SU-DHL-6 (cell line): ENCODE measurements around the gene CEACAM16.

ENCODE experiments used
- H2AFZ ChIP-seq: fragments of 200-600 bp; sonication (generic); 2 replicates; pipeline ENCODE4 v1.6.1; 2014; ENCODE audit warnings: low read depth, mild to moderate bottlenecking, moderate library complexity, mixed read lengths, antibody characterized with exemption, low read length; ENCODE audit not compliant: severe bottlenecking
- H3F3A ChIP-seq: fragments of 200-600 bp; shearing (Covaris generic); 2 replicates; pipeline ENCODE4 v1.6.0; 2016; ENCODE audit warnings: antibody characterized with exemption, mild to moderate bottlenecking; ENCODE audit not compliant: insufficient read depth
- H3K27ac ChIP-seq: fragments of 200-600 bp; sonication (generic); 2 replicates; pipeline ENCODE4 v1.5.1; 2016; ENCODE audit warnings: low read depth, mild to moderate bottlenecking, low read length, moderate library complexity, mixed read lengths
- H3K27me3 ChIP-seq: fragments of 200-600 bp; sonication (generic), shearing (Covaris generic); 2 replicates; pipeline ENCODE4 v1.6.0; 2014; ENCODE audit warnings: mild to moderate bottlenecking, low read length
- H3K36me3 ChIP-seq: fragments of 200-600 bp; sonication (generic); 2 replicates; pipeline ENCODE4 v1.6.1; 2014; ENCODE audit warnings: mild to moderate bottlenecking, low read length, mixed read lengths
- H3K4me2 ChIP-seq: fragments of 300-600, 200-600 bp; shearing (Covaris generic), sonication (generic); 2 replicates; pipeline ENCODE4 v1.6.0; 2014; ENCODE audit warnings: low read length, low read depth, mild to moderate bottlenecking; ENCODE audit not compliant: poor library complexity, severe bottlenecking
- H3K4me3 ChIP-seq: fragments of 200-600 bp; sonication (generic); 2 replicates; pipeline ENCODE4 v1.5.1; 2014; ENCODE audit warnings: antibody characterized with exemption, low read length, mild to moderate bottlenecking, mixed read lengths; ENCODE audit not compliant: insufficient read depth, poor library complexity, severe bottlenecking
- H3K79me2 ChIP-seq: fragments of 200-600 bp; sonication (generic); 2 replicates; pipeline ENCODE4 v1.6.1; 2014; ENCODE audit warnings: mild to moderate bottlenecking, low read length, moderate library complexity; ENCODE audit not compliant: insufficient read depth
- H3K9ac ChIP-seq: fragments of 200-600 bp; sonication (generic); 2 replicates; pipeline ENCODE4 v1.7.0; 2014; ENCODE audit warnings: mild to moderate bottlenecking, low read length
- H3K9me2 ChIP-seq: fragments of 200-600 bp; sonication (generic); replicated peaks from 2 replicates; pipeline ENCODE4 v1.6.1; 2014; ENCODE audit warnings: low read length; ENCODE audit not compliant: insufficient read depth
- H3K9me3 ChIP-seq: fragments of 200-600 bp; sonication (generic); 2 replicates; pipeline ENCODE4 v1.6.1; 2014; ENCODE audit warnings: low read length, mixed read lengths; ENCODE audit not compliant: insufficient read depth
- H4K20me1 ChIP-seq: fragments of 200-600 bp; sonication (generic); 2 replicates; pipeline ENCODE4 v1.6.1; 2014; ENCODE audit warnings: low read depth, mild to moderate bottlenecking, antibody characterized with exemption, low read length, moderate library complexity, mixed read lengths
- CTCF ChIP-seq: fragments of 200-600 bp; sonication (generic); IDR thresholded peaks from one replicate; pipeline ENCODE4 v1.5.1; 2017; ENCODE audit warnings: antibody characterized with exemption, mild to moderate bottlenecking, low read length, moderate library complexity; ENCODE audit not compliant: insufficient read depth, poor library complexity, severe bottlenecking
- EZH2phosphoT487 ChIP-seq: fragments of 200-600 bp; sonication (generic), shearing (Covaris generic); conservative IDR thresholded peaks from 2 replicates; pipeline ENCODE4 v1.6.1; 2018; ENCODE audit warnings: mild to moderate bottlenecking, antibody characterized with exemption, low read length, moderate library complexity, mixed read lengths

Gene CEACAM16

DNA sequence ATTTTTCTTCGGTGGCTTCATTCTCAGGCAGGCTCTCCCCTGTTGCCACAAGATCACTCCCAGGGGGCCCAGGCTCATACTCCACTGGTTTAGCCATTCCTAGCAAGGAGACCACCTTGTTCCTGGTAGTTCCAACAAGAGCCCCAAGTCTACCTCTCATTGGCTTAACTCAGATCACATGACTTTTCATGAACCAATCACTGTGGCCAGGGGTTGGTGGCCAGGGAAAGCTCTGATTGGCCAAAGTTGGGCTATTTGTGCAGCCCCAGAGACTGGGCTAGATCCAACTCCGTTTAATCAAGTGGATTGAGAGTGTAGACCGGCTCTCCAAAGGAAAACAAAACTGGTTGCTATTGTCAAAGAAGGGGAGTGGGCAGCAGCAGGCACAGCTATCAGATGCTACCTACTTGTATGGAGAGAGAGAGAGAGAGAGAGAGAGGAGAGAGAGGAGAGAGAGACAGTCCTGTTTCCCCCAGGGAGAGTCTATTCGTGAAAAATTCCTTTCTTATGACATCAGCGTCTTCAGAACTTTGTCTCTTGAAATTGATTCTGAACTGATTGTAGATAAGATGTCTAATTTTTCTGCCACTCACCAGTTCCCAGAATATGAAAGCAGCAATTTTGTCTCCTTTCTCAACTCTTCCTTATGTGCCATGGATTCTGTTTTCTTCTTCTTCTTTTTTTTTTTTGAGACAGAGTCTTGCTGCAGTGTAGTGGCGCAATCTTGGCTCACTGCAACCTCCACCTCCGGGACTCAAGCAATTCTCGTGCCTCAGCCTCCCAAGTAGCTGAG lies 21.7 kb upstream of the CEACAM16 start:
- no peaks in the 10 kb centered on the region for H3K9me3 ChIP-seq
- H3F3A ChIP-seq = no peaks in the 10 kb centered on the region
- no peak for TF ChIP-seq CTCF
- TF ChIP-seq EZH2phosphoT487 = no peak
- no peaks in the 10 kb centered on the region for H3K9me2 ChIP-seq
- no peaks in the 10 kb centered on the region for H3K79me2 ChIP-seq
- no peaks in the 10 kb centered on the region for H3K27me3 ChIP-seq
- no peaks in the 10 kb centered on the region for H3K36me3 ChIP-seq
- H3K4me3 ChIP-seq = no peak overlapping the region
- no peak overlapping the region for H2AFZ ChIP-seq
- no peaks in the 10 kb centered on the region for H4K20me1 ChIP-seq
- no peak overlapping the region for H3K4me2 ChIP-seq
- no peak overlapping the region for H3K9ac ChIP-seq
- H3K27ac ChIP-seq = no peak overlapping the region

GRCh38 chr19:44680536-44680935 lies 18.4 kb upstream of the CEACAM16 start:
- Histone ChIP-seq H3K27me3 (no peaks in the 10 kb centered on the region), H3K9me3 (no peaks in the 10 kb centered on the region), H2AFZ (no peak overlapping the region), H4K20me1 (no peaks in the 10 kb centered on the region), H3K79me2 (no peaks in the 10 kb centered on the region), H3K9me2 (no peaks in the 10 kb centered on the region), H3K4me2 (no peak overlapping the region), H3K27ac (no peak overlapping the region), H3K36me3 (no peaks in the 10 kb centered on the region), H3K4me3 (no peak overlapping the region), H3F3A (no peaks in the 10 kb centered on the region), H3K9ac (no peak overlapping the region)
- no peak for TF ChIP-seq CTCF
- TF ChIP-seq EZH2phosphoT487 = no peak

- no peak overlapping the region for H3K4me3 ChIP-seq
- H3K9me2 ChIP-seq = no peaks in the 10 kb centered on the region
- H4K20me1 ChIP-seq = no peaks in the 10 kb centered on the region
- H3K27me3 ChIP-seq = no peaks in the 10 kb centered on the region
- no peak overlapping the region for H3K9ac ChIP-seq
- no peaks in the 10 kb centered on the region for H3K36me3 ChIP-seq
- H2AFZ ChIP-seq = no peak overlapping the region
- TF ChIP-seq EZH2phosphoT487 (no peak), CTCF (no peak)
- no peak overlapping the region for H3K4me2 ChIP-seq
- H3K27ac ChIP-seq = no peak overlapping the region
- H3K9me3 ChIP-seq = no peaks in the 10 kb centered on the region
- H3F3A ChIP-seq = no peaks in the 10 kb centered on the region
- H3K79me2 ChIP-seq = no peaks in the 10 kb centered on the region
Measured at GRCh38 chr19:44681992-44682790, 16.8 kb upstream of the CEACAM16 start.
